ENCODE data around the gene SCAMP5.

Gene SCAMP5

GRCh38 chr15:74995182-74995778 lies at the start of gene SCAMP5:
Gene SCAMP5 (plus strand): TSS chr15:74995563. CDS start chr15:75011840, 16,277 bp downstream.
- no peak for TF ChIP-seq GATA3 (IDR thresholded peaks at IDR 0.05; ENCODE audit: low read depth, low read length)
- TF ChIP-seq GATA2 (IDR thresholded peaks at IDR 0.05; ENCODE audit: low read depth, low read length), result no peak

GRCh38 chr15:74950078-74950908 lies 45.1 kb upstream of the SCAMP5 start:
- peak; percentile 76 for TF ChIP-seq GATA2 (IDR thresholded peaks at IDR 0.05; ENCODE audit: low read depth, low read length)
- no peak for TF ChIP-seq GATA3 (IDR thresholded peaks at IDR 0.05; ENCODE audit: low read depth, low read length)

- TF ChIP-seq GATA3 (IDR thresholded peaks at IDR 0.05; ENCODE audit: low read depth, low read length), result no peak
- no peak for TF ChIP-seq GATA2 (IDR thresholded peaks at IDR 0.05; ENCODE audit: low read depth, low read length)
Observed at GRCh38 chr15:74951006-74951405, 44.4 kb upstream of the SCAMP5 start.

- peak; percentile 99 for TF ChIP-seq GATA2 (IDR thresholded peaks at IDR 0.05; ENCODE audit: low read depth, low read length)
- no peak for TF ChIP-seq GATA3 (IDR thresholded peaks at IDR 0.05; ENCODE audit: low read depth, low read length)
Observed at GRCh38 chr15:74954515-74954914, 40.8 kb upstream of the SCAMP5 start.

GRCh38 chr15:74955017-74955416 lies 40.3 kb upstream of the SCAMP5 start:
- TF ChIP-seq GATA3 (IDR thresholded peaks at IDR 0.05; ENCODE audit: low read depth, low read length), result no peak

- no peak for TF ChIP-seq GATA2 (IDR thresholded peaks at IDR 0.05; ENCODE audit: low read depth, low read length)
- no peak for TF ChIP-seq GATA3 (IDR thresholded peaks at IDR 0.05; ENCODE audit: low read depth, low read length)
Observed at GRCh38 chr15:74955796-74956647, 39.3 kb upstream of the SCAMP5 start.

GRCh38 chr15:74956648-74957475 lies 38.5 kb upstream of the SCAMP5 start, which contains the start of gene RPP25:
Gene RPP25 (minus strand): TSS chr15:74956772. CDS start chr15:74956583, 189 bp downstream.
- TF ChIP-seq GATA3 (IDR thresholded peaks at IDR 0.05; ENCODE audit: low read depth, low read length), result no peak
- no peak for TF ChIP-seq GATA2 (IDR thresholded peaks at IDR 0.05; ENCODE audit: low read depth, low read length)

- TF ChIP-seq GATA3 (IDR thresholded peaks at IDR 0.05; ENCODE audit: low read depth, low read length) (no peak), GATA2 (IDR thresholded peaks at IDR 0.05; ENCODE audit: low read depth, low read length) (no peak)
Observed at GRCh38 chr15:74957476-74958035, 37.8 kb upstream of the SCAMP5 start.

GRCh38 chr15:74958320-74958907 lies 36.9 kb upstream of the SCAMP5 start:
- TF ChIP-seq GATA2 (IDR thresholded peaks at IDR 0.05; ENCODE audit: low read depth, low read length), result no peak
- no peak for TF ChIP-seq GATA3 (IDR thresholded peaks at IDR 0.05; ENCODE audit: low read depth, low read length)

- no peak for TF ChIP-seq GATA2 (IDR thresholded peaks at IDR 0.05; ENCODE audit: low read depth, low read length)
- no peak for TF ChIP-seq GATA3 (IDR thresholded peaks at IDR 0.05; ENCODE audit: low read depth, low read length)
Observed at GRCh38 chr15:74958908-74959585, 36.3 kb upstream of the SCAMP5 start.

DNA sequence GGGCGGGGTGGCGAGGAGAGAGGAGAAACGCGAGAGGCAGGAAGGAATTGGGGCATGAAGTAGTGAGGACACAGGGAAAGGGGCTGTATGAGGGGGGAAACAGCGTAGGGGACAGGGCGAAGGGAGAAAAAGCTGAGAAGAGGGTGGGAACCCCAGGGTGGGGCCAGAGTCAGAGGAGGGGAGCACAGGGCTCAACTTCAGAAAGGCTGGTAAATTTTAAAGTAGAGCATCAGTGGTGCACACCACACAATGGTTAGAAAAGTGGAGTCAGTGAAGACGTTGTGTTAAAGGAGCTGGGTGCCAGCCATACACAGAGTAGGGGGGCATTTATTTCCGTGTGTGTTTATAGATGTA lies 35.8 kb upstream of the SCAMP5 start:
- TF ChIP-seq GATA2 (IDR thresholded peaks at IDR 0.05; ENCODE audit: low read depth, low read length), result no peak
- no peak for TF ChIP-seq GATA3 (IDR thresholded peaks at IDR 0.05; ENCODE audit: low read depth, low read length)

GRCh38 chr15:74960286-74960685 lies 35.1 kb upstream of the SCAMP5 start:
- TF ChIP-seq GATA3 (IDR thresholded peaks at IDR 0.05; ENCODE audit: low read depth, low read length) (no peak), GATA2 (IDR thresholded peaks at IDR 0.05; ENCODE audit: low read depth, low read length) (no peak)
